Uterus (tissue), 4 donors: ENCODE results near the gene TULP1. TPM values are rescaled to one million over a fixed set of nuclear protein-coding genes. Genes with fewer than 3 reads are reported as not detected.
"Not testable (repeated sequence)": the region's sequence is repeated elsewhere in the genome, so short reads cannot be mapped to it uniquely, and the experiment has no call there.

Source experiments
- DNase-seq, 2 donors: peaks; one replicate each; pipeline ENCODE4 v3.0.0-alpha.2; 2019 to 2020
- H3K27ac ChIP-seq, 2 donors: fragments of 200-600 bp; sonication (generic); 1 replicate in 1 of 2; 2 replicates in 1 of 2; pipeline ENCODE4 v1.5.1; 2016 to 2018
- H3K27me3 ChIP-seq, 2 donors: fragments of 200-600 bp; sonication (generic); one replicate each; pipeline ENCODE4 v1.5.1; 2018 to 2019; ENCODE audit warnings: control low read depth in 1 of 2
- H3K36me3 ChIP-seq, 2 donors: fragments of 200-600 bp; sonication (generic); one replicate each; pipeline ENCODE4 v1.5.1; 2019; ENCODE audit warnings: control low read depth in 1 of 2
- H3K4me1 ChIP-seq, 2 donors: fragments of 200-600 bp; sonication (generic); one replicate each; pipeline ENCODE4 v1.5.1; 2018 to 2019; ENCODE audit warnings: control low read depth in 1 of 2
- H3K4me3 ChIP-seq, 2 donors: fragments of 200-600 bp; sonication (generic); 1 replicate in 1 of 2; 2 replicates in 1 of 2; pipeline ENCODE4 v1.5.1; 2018 to 2019; ENCODE audit warnings: mild to moderate bottlenecking in 1 of 2
- H3K9me3 ChIP-seq, 2 donors: fragments of 200-600 bp; sonication (generic); one replicate each; pipeline ENCODE4 v1.5.1; 2019; ENCODE audit warnings: control low read depth in 1 of 2
- CTCF ChIP-seq, 4 experiments: fragments of 200-600 bp in 2 of 4; fragments of 450-650 bp in 2 of 4; sonication (generic) in 2 of 4; IDR thresholded peaks; one replicate each; pipeline ENCODE4 v1.5.1; 2016 to 2019; ENCODE audit warnings: antibody characterized with exemption in 4 of 4, mild to moderate bottlenecking in 2 of 4, moderate library complexity in 1 of 4
- POLR2A ChIP-seq, 2 donors: fragments of 450-650 bp; IDR thresholded peaks; one replicate each; pipeline ENCODE4 v1.6.1; 2016; ENCODE audit warnings: antibody characterized with exemption in 2 of 2, mild to moderate bottlenecking in 1 of 2, moderate library complexity in 1 of 2
- intact Hi-C: fragments of 100-400 bp; cut with DNase I; formaldehyde crosslinking; loops from one replicate; pipeline ENCODE4 v1.15.1; 2023; ENCODE audit warnings: low total_unique reads
- total RNA-seq, 4 donors: library from RNA; depleted of rRNA in 3 of 4; stranded (reverse); fragments of >200 nt in 3 of 4; gene quantifications; one replicate each; pipeline versions ENCODE4 v1.1.0 to v1.2.4, GENCODE V29; 2014 to 2023
- donor health status: DM: yes; HTN: yes; CAD: no.

TULP1 gene
- total RNA-seq, 4 donors from 2014 or later = 1.6 to 3.2 (median 2.1) TPM; not detected in 1

- Histone ChIP-seq H3K27ac (no peak overlapping the region), H3K4me3 (no peak overlapping the region), H3K4me1 (no peaks in the 10 kb centered on the region), H3K36me3 (no peaks in the 10 kb centered on the region), H3K27me3 (no peaks in the 10 kb centered on the region), H3K9me3 (no peaks in the 10 kb centered on the region)
- intact Hi-C loops = no loop called here
- DNase-seq = no peak
- TF ChIP-seq CTCF (IDR thresholded peaks at IDR 0.05) (no peak), POLR2A (IDR thresholded peaks at IDR 0.05) (no peak)
These were observed 6.0 kb upstream of the TULP1 start for GRCh38 chr6:35518566-35519312.

GRCh38 chr6:35517978-35518377 lies 5.3 kb upstream of the TULP1 start:
- H3K4me1 ChIP-seq, H3K27me3 ChIP-seq, H3K36me3 ChIP-seq, H3K27ac ChIP-seq, H3K4me3 ChIP-seq, H3K9me3 ChIP-seq, DNase-seq, intact Hi-C loops: not testable (repeated sequence)

GRCh38 chr6:35516712-35517111 lies 4.0 kb upstream of the TULP1 start:
- intact Hi-C loops = no loop called here
- no peak overlapping the region for H3K4me3 ChIP-seq
- DNase-seq = no peak

GRCh38 chr6:35515939-35516338 lies 3.2 kb upstream of the TULP1 start:
- H3K36me3 ChIP-seq, intact Hi-C loops, DNase-seq, H3K27ac ChIP-seq, H3K27me3 ChIP-seq, H3K4me3 ChIP-seq, H3K9me3 ChIP-seq, H3K4me1 ChIP-seq: not testable (repeated sequence)

More at GRCh38 chr6:35516712-35517111, 4.0 kb upstream of the TULP1 start:
- Histone ChIP-seq H3K9me3 (no peaks in the 10 kb centered on the region), H3K4me1 (peaks cover 0 to 6% of the 10 kb centered on the region in 2 donors), H3K27me3 (no peaks in the 10 kb centered on the region), H3K36me3 (no peaks in the 10 kb centered on the region), H3K27ac (no peak overlapping the region)
- TF ChIP-seq POLR2A (IDR thresholded peaks at IDR 0.05) (no peak), CTCF (IDR thresholded peaks at IDR 0.05) (no peak)

GRCh38 chr6:35514587-35514986 lies 1.9 kb upstream of the TULP1 start:
- no peaks in the 10 kb centered on the region for H3K27me3 ChIP-seq
- TF ChIP-seq POLR2A (IDR thresholded peaks at IDR 0.05) = no peak
- no peak for DNase-seq
- H3K4me3 ChIP-seq = no peak overlapping the region
- H3K27ac ChIP-seq = no peak overlapping the region
- no peaks in the 10 kb centered on the region for H3K36me3 ChIP-seq
- intact Hi-C loops = no loop called here
- H3K9me3 ChIP-seq = no peaks in the 10 kb centered on the region
- H3K4me1 ChIP-seq = peaks cover 0 to 8% of the 10 kb centered on the region in 2 donors

- no peaks in the 10 kb centered on the region for H3K27me3 ChIP-seq
- no peak for TF ChIP-seq CTCF (IDR thresholded peaks at IDR 0.05)
- intact Hi-C loops = no loop called here
- H3K4me1 ChIP-seq = peaks cover 0 to 8% of the 10 kb centered on the region in 2 donors
- H3K4me3 ChIP-seq = peak overlapping the region in 1 of 2 donors; percentile 27
- DNase-seq = no peak
- H3K36me3 ChIP-seq = no peaks in the 10 kb centered on the region
- H3K27ac ChIP-seq = no peak overlapping the region
- no peaks in the 10 kb centered on the region for H3K9me3 ChIP-seq
These were observed 690 bp downstream of the TULP1 start for GRCh38 chr6:35512006-35512405.

- H3K4me3 ChIP-seq = peak overlapping the region; percentile 7 to 27
- no peaks in the 10 kb centered on the region for H3K27me3 ChIP-seq
These were observed 1.1 kb downstream of the TULP1 start for GRCh38 chr6:35511562-35511941.

More at GRCh38 chr6:35511562-35511941, 1.1 kb downstream of the TULP1 start:
- intact Hi-C loops = no loop called here
- Histone ChIP-seq H3K36me3 (no peaks in the 10 kb centered on the region), H3K9me3 (no peaks in the 10 kb centered on the region), H3K27ac (no peak overlapping the region), H3K4me1 (peaks cover 0 to 8% of the 10 kb centered on the region in 2 donors)
- no peak for TF ChIP-seq POLR2A (IDR thresholded peaks at IDR 0.05)
- no peak for TF ChIP-seq CTCF (IDR thresholded peaks at IDR 0.05)
- no peak for DNase-seq
